Right lobe of liver (tissue), 6 donors: ENCODE results near the gene PCED1B. TPM values are rescaled to one million over a fixed set of nuclear protein-coding genes. Genes with fewer than 3 reads are reported as not detected.

Source experiments
- ATAC-seq, 4 donors: fragments of 200-7000 bp; cut with Tn5 transposase; one replicate each; pipeline ENCODE4 v1.9.1; 2020; ENCODE audit warnings: mild to moderate bottlenecking in 4 of 4, moderate library complexity in 4 of 4
- DNase-seq, 3 donors: peaks; one replicate each; pipeline ENCODE4 v3.0.0-alpha.2; 2020
- H3K27ac ChIP-seq, 3 donors: fragments of 200-600 bp; one replicate each; pipeline ENCODE4 v1.8.0; 2022
- H3K27me3 ChIP-seq, 2 donors: fragments of 200-600 bp; one replicate each; pipeline ENCODE4 v1.8.0; 2022
- H3K36me3 ChIP-seq, 4 donors: fragments of 200-600 bp; sonication (generic) in 1 of 4; one replicate each; pipeline versions ENCODE4 v1.5.1 to v1.8.0; 2017 to 2022; ENCODE audit warnings: control low read depth in 1 of 4
- H3K4me1 ChIP-seq, 4 donors: fragments of 200-600 bp; sonication (generic) in 1 of 4; one replicate each; pipeline versions ENCODE4 v1.5.1 to v1.8.0; 2017 to 2022; ENCODE audit warnings: control low read depth in 1 of 4
- H3K4me3 ChIP-seq, 3 donors: fragments of 200-600 bp; one replicate each; pipeline ENCODE4 v1.8.0; 2022
- H3K9me3 ChIP-seq, 4 donors: fragments of 200-600 bp; sonication (generic) in 1 of 4; one replicate each; pipeline versions ENCODE4 v1.5.1 to v1.8.0; 2017 to 2022; ENCODE audit warnings: control low read depth in 1 of 4
- CTCF ChIP-seq, 4 donors: fragments of 200-600 bp in 3 of 4; fragments of 450-650 bp in 1 of 4; IDR thresholded peaks; one replicate each; pipeline versions ENCODE4 v1.5.1 to v1.8.0; 2016 to 2022; ENCODE audit warnings: antibody characterized with exemption in 4 of 4, mild to moderate bottlenecking in 2 of 4
- POLR2A ChIP-seq: fragments of 450-650 bp; IDR thresholded peaks from one replicate; pipeline ENCODE4 v1.6.1; 2017; ENCODE audit warnings: antibody characterized with exemption, mild to moderate bottlenecking
- WGBS: methylation state at CpG from one replicate; pipeline ENCODE4 v1.1.6; 2018; ENCODE audit warnings: low coverage, low lambda C conversion rate; ENCODE audit not compliant: insufficient coverage; ENCODE audit errors: missing lambda C conversion rate; 5-methylcytosine and 5-hydroxymethylcytosine counted together
- intact Hi-C, 2 donors: fragments of 100-400 bp; cut with DNase I; formaldehyde crosslinking; loops; one replicate each; pipeline versions ENCODE4 v1.11.2 to v1.14.1; 2022
- total RNA-seq, 6 experiments: library from RNA; depleted of rRNA in 2 of 6; stranded (reverse); fragments of >200 nt in 2 of 6; fragmentation: NEBNext Ultra II Directional in 3 of 6; extraction: Animal tissue kit (Norgen Biotek cat#: 25700) in 3 of 6; gene quantifications; one replicate each; pipeline versions ENCODE4 v1.1.0 to v1.2.4, GENCODE V29; 2016 to 2023
- donor health status: DM: no; HTN: yes; CAD: no.
- donor health status: DM: no; HTN: no; CAD: no.
- donor health status: DM: no; HTN: no; CAD: no.
- donor health status: DM: no; HTN: yes; CAD: no.
- donor health status: DM: no; HTN: yes; CAD: no.

The PCED1B gene
- total RNA-seq, 6 experiments from 2014 or later, result 0.62 to 3.0 (median 1.1) TPM

GRCh38 chr12:47249719-47250357 lies 170.4 kb downstream of the PCED1B start:
- H3K27ac ChIP-seq, result no peak overlapping the region
- WGBS, result 55% methylated on average over 5 of the region's 7 CpGs

GRCh38 chr12:47251919-47252318 lies 172.5 kb downstream of the PCED1B start:
- Histone ChIP-seq H3K4me1 (peaks cover 0 to 4% (median 0%) of the 10 kb centered on the region in 4 donors), H3K27me3 (no peaks in the 10 kb centered on the region), H3K36me3 (no peaks in the 10 kb centered on the region), H3K27ac (no peak overlapping the region), H3K4me3 (no peak overlapping the region), H3K9me3 (no peaks in the 10 kb centered on the region)
- intact Hi-C loops, result no loop called here
- ATAC-seq (no peak), DNase-seq (no peak)
- 85% methylated on average over 3 of the region's 3 CpGs for WGBS
- TF ChIP-seq POLR2A (no peak), CTCF (IDR thresholded peaks at IDR 0.05) (no peak)

More at GRCh38 chr12:47249719-47250357, 170.4 kb downstream of the PCED1B start:
- Histone ChIP-seq H3K4me3 (no peak overlapping the region), H3K4me1 (peaks cover 0 to 10% (median 0%) of the 10 kb centered on the region in 4 donors), H3K27me3 (no peaks in the 10 kb centered on the region), H3K9me3 (no peaks in the 10 kb centered on the region), H3K36me3 (no peaks in the 10 kb centered on the region)
- no peak for ATAC-seq
- intact Hi-C loops, result no loop called here
- TF ChIP-seq CTCF (IDR thresholded peaks at IDR 0.05), result no peak
- no peak for TF ChIP-seq POLR2A
- no peak for DNase-seq

- H3K27ac ChIP-seq, result no peak overlapping the region
- no peaks in the 10 kb centered on the region for H3K36me3 ChIP-seq
- 83% methylated on average over 4 of the region's 4 CpGs for WGBS
- intact Hi-C loops, result no loop called here
- H3K4me1 ChIP-seq, result no peaks in the 10 kb centered on the region
- DNase-seq (no peak), ATAC-seq (no peak)
- TF ChIP-seq POLR2A, result no peak
- TF ChIP-seq CTCF (IDR thresholded peaks at IDR 0.05), result no peak
- H3K27me3 ChIP-seq, result no peaks in the 10 kb centered on the region
- H3K9me3 ChIP-seq, result no peaks in the 10 kb centered on the region
- H3K4me3 ChIP-seq, result no peak overlapping the region
Measured at GRCh38 chr12:47264951-47265350, 185.5 kb downstream of the PCED1B start.

GRCh38 chr12:47265391-47265790 lies 186.0 kb downstream of the PCED1B start:
- Histone ChIP-seq H3K27me3 (no peaks in the 10 kb centered on the region), H3K4me3 (no peak overlapping the region), H3K9me3 (no peaks in the 10 kb centered on the region), H3K4me1 (no peaks in the 10 kb centered on the region), H3K27ac (no peak overlapping the region), H3K36me3 (no peaks in the 10 kb centered on the region)
- no peak for DNase-seq
- intact Hi-C loops, result no loop called here
- WGBS, result 79% methylated on average over 4 of the region's 4 CpGs
- ATAC-seq, result no peak
- TF ChIP-seq CTCF (IDR thresholded peaks at IDR 0.05) (no peak), POLR2A (no peak)

- no peak for TF ChIP-seq CTCF (IDR thresholded peaks at IDR 0.05)
- TF ChIP-seq POLR2A, result no peak
- no peak for ATAC-seq
- 88% methylated on average over 4 of the region's 4 CpGs for WGBS
Measured at GRCh38 chr12:47267571-47267970, 188.2 kb downstream of the PCED1B start.

More at GRCh38 chr12:47267571-47267970, 188.2 kb downstream of the PCED1B start:
- intact Hi-C loops, result no loop called here
- no peak for DNase-seq
- Histone ChIP-seq H3K4me1 (no peaks in the 10 kb centered on the region), H3K9me3 (no peaks in the 10 kb centered on the region), H3K27me3 (no peaks in the 10 kb centered on the region), H3K4me3 (no peak overlapping the region), H3K36me3 (no peaks in the 10 kb centered on the region), H3K27ac (no peak overlapping the region)
